ENCODE results near the gene ALK. TPM values are rescaled to one million over a fixed set of nuclear protein-coding genes. Genes with fewer than 3 reads are reported as not detected.

ALK gene
- total RNA-seq, 2 donors from 2014 or later, result 0.19 TPM; not detected in 1

- no peak overlapping the region for H3K9ac ChIP-seq (ENCODE audit: low read depth in 2 of 2, low read length in 2 of 2)
- intact Hi-C loops (cut with DNase I), result no loop called here
- H3K27ac ChIP-seq, result no peak overlapping the region
- no peak overlapping the region for H3K4me3 ChIP-seq
- H3K27me3 ChIP-seq, result no peaks in the 10 kb centered on the region
- no peak for TF ChIP-seq CTCF (IDR thresholded peaks at IDR 0.05)
- no peak for DNase-seq
- H3K36me3 ChIP-seq, result no peaks in the 10 kb centered on the region
- no peaks in the 10 kb centered on the region for H3K4me1 ChIP-seq
- H3K9me3 ChIP-seq, result no peaks in the 10 kb centered on the region
Observed at GRCh38 chr2:29731948-29732347, 189.4 kb downstream of the ALK start.

GRCh38 chr2:29729932-29730331 is 191.5 kb downstream of the ALK start:
- Histone ChIP-seq H3K4me1 (no peaks in the 10 kb centered on the region), H3K36me3 (no peaks in the 10 kb centered on the region), H3K4me3 (no peak overlapping the region), H3K9ac (ENCODE audit: low read depth in 2 of 2, low read length in 2 of 2) (no peak overlapping the region), H3K27ac (no peak overlapping the region), H3K9me3 (no peaks in the 10 kb centered on the region), H3K27me3 (no peaks in the 10 kb centered on the region)
- no peak for DNase-seq
- intact Hi-C loops (cut with DNase I), result no loop called here
- no peak for TF ChIP-seq CTCF (IDR thresholded peaks at IDR 0.05)

DNA sequence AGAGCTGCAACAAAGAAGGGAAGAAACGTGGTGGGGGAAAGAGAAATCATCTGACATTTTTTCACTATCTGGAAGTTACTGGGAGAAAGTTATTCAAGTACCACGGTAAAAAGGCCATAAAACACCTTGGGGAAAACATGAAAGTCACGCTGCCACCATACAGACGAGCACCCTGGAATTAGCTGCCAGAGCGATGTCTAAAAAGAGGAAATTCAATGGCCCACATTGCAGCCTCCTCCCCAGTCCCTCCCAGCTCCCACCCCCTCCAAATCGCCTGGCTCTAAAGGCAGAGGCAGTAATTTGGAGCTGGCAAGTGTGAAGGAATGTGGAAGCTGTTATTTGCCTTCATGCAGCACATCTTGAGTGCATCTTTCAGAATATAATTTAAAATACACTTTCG is 192.0 kb downstream of the ALK start:
- Histone ChIP-seq H3K4me3 (no peak overlapping the region), H3K36me3 (no peaks in the 10 kb centered on the region), H3K9ac (ENCODE audit: low read depth in 2 of 2, low read length in 2 of 2) (no peak overlapping the region), H3K27me3 (no peaks in the 10 kb centered on the region), H3K27ac (no peak overlapping the region), H3K9me3 (no peaks in the 10 kb centered on the region), H3K4me1 (no peaks in the 10 kb centered on the region)
- no peak for TF ChIP-seq CTCF (IDR thresholded peaks at IDR 0.05)
- intact Hi-C loops (cut with DNase I), result no loop called here
- no peak for DNase-seq

- Histone ChIP-seq H3K4me3 (no peak overlapping the region), H3K27ac (no peak overlapping the region), H3K4me1 (no peaks in the 10 kb centered on the region), H3K27me3 (no peaks in the 10 kb centered on the region), H3K9ac (ENCODE audit: low read depth in 2 of 2, low read length in 2 of 2) (no peak overlapping the region), H3K9me3 (no peaks in the 10 kb centered on the region), H3K36me3 (no peaks in the 10 kb centered on the region)
- no peak for TF ChIP-seq CTCF (IDR thresholded peaks at IDR 0.05)
- DNase-seq, result no peak
- intact Hi-C loops (cut with DNase I), result no loop called here
Observed at GRCh38 chr2:29726976-29727375, 194.4 kb downstream of the ALK start.

DNA sequence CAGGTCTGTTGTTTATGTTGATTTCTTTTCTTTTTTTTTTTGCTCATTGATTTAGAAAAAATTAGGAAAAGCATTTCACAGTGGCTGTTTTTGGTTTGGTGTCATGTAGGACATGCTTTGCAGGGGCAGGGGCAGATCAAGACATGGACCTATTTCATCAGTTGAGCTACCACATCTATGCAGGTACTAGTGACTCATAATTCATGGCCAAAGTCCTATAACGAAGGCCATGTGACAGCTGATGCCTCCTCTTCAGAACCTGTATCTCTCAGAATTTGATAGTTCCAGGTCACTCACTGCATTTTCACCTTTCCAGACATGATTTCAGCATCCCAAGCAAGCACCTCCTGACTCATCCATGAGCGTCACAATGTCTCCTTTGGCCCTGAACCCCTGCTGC is 195.8 kb downstream of the ALK start:
- no peaks in the 10 kb centered on the region for H3K27me3 ChIP-seq
- no peak overlapping the region for H3K9ac ChIP-seq (ENCODE audit: low read depth in 2 of 2, low read length in 2 of 2)
- DNase-seq, result no peak
- no peak overlapping the region for H3K27ac ChIP-seq
- no peak for TF ChIP-seq CTCF (IDR thresholded peaks at IDR 0.05)
- H3K36me3 ChIP-seq, result no peaks in the 10 kb centered on the region
- H3K9me3 ChIP-seq, result no peaks in the 10 kb centered on the region
- intact Hi-C loops (cut with DNase I), result no loop called here
- H3K4me1 ChIP-seq, result no peaks in the 10 kb centered on the region
- no peak overlapping the region for H3K4me3 ChIP-seq

DNA sequence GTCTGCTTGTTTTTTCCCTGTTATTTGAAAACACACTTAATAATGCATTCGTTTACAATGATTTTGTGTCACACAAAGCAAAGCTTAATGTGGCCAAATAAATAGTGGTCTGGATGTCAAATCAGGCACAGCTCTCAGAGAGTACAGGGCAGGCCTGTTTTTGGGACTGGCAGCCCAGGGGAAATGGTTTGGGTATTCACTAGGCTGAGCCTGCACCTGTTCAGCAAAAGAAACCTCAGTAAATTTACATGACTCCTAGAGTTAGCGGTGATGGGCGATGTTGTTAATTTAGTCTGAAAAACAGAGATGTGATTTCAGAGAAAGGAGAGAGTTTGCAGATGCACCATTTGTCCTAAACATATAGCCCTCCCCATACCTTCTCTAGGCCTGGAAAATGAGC is 197.1 kb downstream of the ALK start:
- no peak overlapping the region for H3K27ac ChIP-seq
- no peak for DNase-seq
- H3K9ac ChIP-seq (ENCODE audit: low read depth in 2 of 2, low read length in 2 of 2), result no peak overlapping the region
- H3K36me3 ChIP-seq, result no peaks in the 10 kb centered on the region
- TF ChIP-seq CTCF (IDR thresholded peaks at IDR 0.05), result no peak
- intact Hi-C loops (cut with DNase I), result no loop called here
- no peaks in the 10 kb centered on the region for H3K27me3 ChIP-seq
- no peak overlapping the region for H3K4me3 ChIP-seq
- no peaks in the 10 kb centered on the region for H3K9me3 ChIP-seq
- no peaks in the 10 kb centered on the region for H3K4me1 ChIP-seq

All from colonic mucosa (tissue), 4 donors.